ENCODE results near the gene LRTM2.

GRCh38 chr12:1812650-1813302 lies 7.6 kb upstream of the LRTM2 start:
- TF ChIP-seq EZH2 (IDR thresholded peaks at IDR 0.05; ENCODE audit: low read depth) (no peak), CTCF (conservative IDR thresholded peaks at IDR 0.05) (no peak)

Data from PC-9 (cell line).